ENCODE data around the gene JMJD1C.

GRCh38 chr10:63438506-63439498 lies 27.0 kb downstream of the JMJD1C start:
- TF ChIP-seq CTCF (IDR thresholded peaks at IDR 0.05) (no peak), POLR2A (IDR thresholded peaks at IDR 0.05) (no peak)
